D721Med (cell line): Measurements from ENCODE around the gene TMEM184A.

Experiments
- DNase-seq: peaks from one replicate; pipeline ENCODE4 v3.0.0; 2011; ENCODE audit warnings: low spot score; ENCODE audit not compliant: insufficient read length
- FAIRE-seq: peaks from 2 replicates; lab custom pipeline; 2011; peaks lifted over from hg19 to GRCh38; lab: Jason Lieb, UNC
- CTCF ChIP-seq: IDR thresholded peaks from 2 replicates; pipeline ENCODE4 v1.5.1; 2012; ENCODE audit warnings: mild to moderate bottlenecking, control low read depth; ENCODE audit not compliant: insufficient read depth; ENCODE audit errors: missing control alignments

TMEM184A gene

GRCh38 chr7:1492640-1493039 lies 63.4 kb downstream of the TMEM184A start:
- no peak for FAIRE-seq
- DNase-seq = no peak
- no peak for TF ChIP-seq CTCF
